HFFc6 (cell line): ENCODE measurements around the gene RGS19. TPM values are rescaled to one million over a fixed set of nuclear protein-coding genes. Genes with fewer than 3 reads are reported as not detected.
A peak's percentile ranks its signal among the peaks of the same experiment; 100 is the strongest.

ENCODE experiments used
- DNase-seq: peaks from one replicate; pipeline ENCODE4 v3.0.0-alpha.2; 2018
- H3K27ac Mint-ChIP-seq: 2 replicates; pipeline ENCODE4 v1.8.0; 2020; ENCODE audit warnings: mild to moderate bottlenecking, mixed read lengths
- H3K27me3 Mint-ChIP-seq: 2 replicates; pipeline ENCODE4 v1.8.0; 2021; ENCODE audit warnings: mild to moderate bottlenecking, moderate library complexity, mixed read lengths; ENCODE audit not compliant: insufficient read depth
- H3K36me3 Mint-ChIP-seq: 2 replicates; pipeline ENCODE4 v1.8.0; 2021; ENCODE audit warnings: low read depth, mixed read lengths
- H3K4me1 Mint-ChIP-seq: 2 replicates; pipeline ENCODE4 v1.8.0; 2020; ENCODE audit warnings: low read depth, mixed read lengths
- H3K4me3 Mint-ChIP-seq: 2 replicates; pipeline ENCODE4 v1.8.0; 2020; ENCODE audit warnings: mild to moderate bottlenecking, moderate library complexity, mixed read lengths
- H3K9me3 Mint-ChIP-seq: 2 replicates; pipeline ENCODE4 v1.8.0; 2020; ENCODE audit warnings: mild to moderate bottlenecking, mixed read lengths
- CTCF ChIP-seq: fragments of 200-600 bp; sonication (generic); IDR thresholded peaks from 2 replicates; pipeline ENCODE4 v1.5.0; 2021; ENCODE audit warnings: antibody characterized with exemption, mild to moderate bottlenecking
- total RNA-seq, 6 experiments: library from RNA; stranded (reverse); fragmentation: NEBNext Ultra II Directional; extraction: Animal tissue kit (Norgen Biotek cat#: 25700); gene quantifications; 2 replicates in 1 of 6; 3 replicates in 5 of 6; pipeline ENCODE4 v1.2.3, GENCODE V29; 2021

Gene RGS19
- total RNA-seq, 6 experiments from 2014 or later, result 11.0 to 16.3 (median 12.9) TPM

GRCh38 chr20:64040231-64041039 is 38.9 kb downstream of the RGS19 start:
- no peak overlapping the region for H3K4me3 Mint-ChIP-seq
- peaks cover 15% of the 10 kb centered on the region for H3K4me1 Mint-ChIP-seq
- H3K27me3 Mint-ChIP-seq, result peaks cover 26% of the 10 kb centered on the region
- DNase-seq, result no peak
- TF ChIP-seq CTCF, result no peak
- no peaks in the 10 kb centered on the region for H3K9me3 Mint-ChIP-seq
- H3K27ac Mint-ChIP-seq, result no peak overlapping the region
- H3K36me3 Mint-ChIP-seq, result no peaks in the 10 kb centered on the region

GRCh38 chr20:64039293-64040160 is 39.8 kb downstream of the RGS19 start:
- Mint-ChIP-seq H3K36me3 (no peaks in the 10 kb centered on the region; the same call in 1 of the 2 replicates), H3K9me3 (no peaks in the 10 kb centered on the region), H3K27me3 (peaks cover 26% of the 10 kb centered on the region), H3K4me3 (peak overlapping the region; percentile 59; the same call in 1 of the 2 replicates), H3K4me1 (peaks cover 7% of the 10 kb centered on the region), H3K27ac (no peak overlapping the region)
- no peak for DNase-seq
- no peak for TF ChIP-seq CTCF

- no peaks in the 10 kb centered on the region for H3K9me3 Mint-ChIP-seq
Measured at GRCh38 chr20:64038565-64039292, 40.6 kb downstream of the RGS19 start.

GRCh38 chr20:64038224-64038564 is 41.1 kb downstream of the RGS19 start:
- Mint-ChIP-seq H3K27me3 (peaks cover 19% of the 10 kb centered on the region), H3K4me3 (no peak overlapping the region), H3K27ac (no peak overlapping the region), H3K36me3 (no peaks in the 10 kb centered on the region; the same call in 1 of the 2 replicates), H3K9me3 (no peaks in the 10 kb centered on the region), H3K4me1 (0 out of 2 replicates have a peak, but pooled peaks cover 4% of the 10 kb centered on the region)
- DNase-seq, result no peak
- TF ChIP-seq CTCF, result no peak

More at GRCh38 chr20:64038565-64039292, 40.6 kb downstream of the RGS19 start:
- H3K27me3 Mint-ChIP-seq, result peaks cover 22% of the 10 kb centered on the region
- no peaks in the 10 kb centered on the region; the same call in 1 of the 2 replicates for H3K36me3 Mint-ChIP-seq
- no peak overlapping the region for H3K27ac Mint-ChIP-seq
- H3K4me1 Mint-ChIP-seq, result 0 out of 2 replicates have a peak, but pooled peaks cover 4% of the 10 kb centered on the region
- peak; percentile 79 for TF ChIP-seq CTCF
- peak overlapping the region; percentile 59; the same call in 1 of the 2 replicates for H3K4me3 Mint-ChIP-seq
- DNase-seq, result peak; percentile 18
